Lung (tissue), 13 donors: Measurements from ENCODE around the gene DENND1A. TPM values are rescaled to one million over a fixed set of nuclear protein-coding genes. Genes with fewer than 3 reads are reported as not detected.
"Not testable (repeated sequence)": the region's sequence is repeated elsewhere in the genome, so short reads cannot be mapped to it uniquely, and the experiment has no call there.

Experiments used
- ATAC-seq: fragments of 200-7000 bp; cut with Tn5 transposase; one replicate; pipeline ENCODE4 v1.9.1; 2020; ENCODE audit warnings: moderate number of reproducible peaks; ENCODE audit not compliant: insufficient read depth, low FRiP score
- DNase-seq, 3 donors: peaks; one replicate each; pipeline ENCODE4 v3.0.0-alpha.2; 2013 to 2017
- H3K27ac ChIP-seq, 2 donors: one replicate each; pipeline ENCODE4 v1.5.1; 2013; ENCODE audit warnings: mild to moderate bottlenecking in 2 of 2, moderate library complexity in 2 of 2, control low read depth in 1 of 2, inconsistent platforms in 1 of 2, low read depth in 1 of 2, low read length in 1 of 2
- H3K27me3 ChIP-seq, 3 donors: one replicate each; pipeline ENCODE4 v1.5.1; 2013; ENCODE audit warnings: low read length in 2 of 3; ENCODE audit not compliant: control insufficient read depth in 3 of 3, insufficient read depth in 3 of 3
- H3K36me3 ChIP-seq, 4 donors: one replicate each; pipeline ENCODE4 v1.5.1; 2013; ENCODE audit warnings: low read length in 4 of 4, mild to moderate bottlenecking in 1 of 4, moderate library complexity in 1 of 4; ENCODE audit not compliant: control insufficient read depth in 4 of 4, insufficient read depth in 4 of 4
- H3K4me1 ChIP-seq, 5 donors: one replicate each; pipeline ENCODE4 v1.5.1; 2013; ENCODE audit warnings: low read length in 5 of 5, mild to moderate bottlenecking in 2 of 5, moderate library complexity in 1 of 5; ENCODE audit not compliant: control insufficient read depth in 5 of 5, insufficient read depth in 5 of 5
- H3K4me3 ChIP-seq: one replicate; pipeline ENCODE4 v1.5.1; 2013; ENCODE audit warnings: mild to moderate bottlenecking, control low read depth, moderate library complexity
- H3K9ac ChIP-seq, 2 donors: one replicate each; pipeline ENCODE4 v1.5.1; 2013; ENCODE audit warnings: low read length in 2 of 2, control low read depth in 1 of 2; ENCODE audit not compliant: insufficient read depth in 1 of 2
- H3K9me3 ChIP-seq, 4 donors: one replicate each; pipeline ENCODE4 v1.5.1; 2013; ENCODE audit warnings: low read length in 3 of 4, mild to moderate bottlenecking in 1 of 4, moderate library complexity in 1 of 4; ENCODE audit not compliant: control insufficient read depth in 4 of 4, insufficient read depth in 3 of 4
- CTCF ChIP-seq: IDR thresholded peaks from 2 replicates; pipeline ENCODE4 v1.5.1; 2012; ENCODE audit warnings: mild to moderate bottlenecking; ENCODE audit errors: control extremely low read depth, extremely low read depth
- WGBS, 2 donors: extraction: QIAGEN DNeasy Blood & Tissue Kit; methylation state at CpG; one replicate each; pipeline ENCODE4 v1.1.7; 2013; 5-methylcytosine and 5-hydroxymethylcytosine counted together
- polyA plus RNA-seq, 2 donors: library from polyadenylated mRNA; stranded (reverse); fragments of 200-250 nt; gene quantifications; one replicate each; pipeline ENCODE4 v1.2.1, GENCODE V29; 2013
- small RNA-seq: library from RNA; depleted of rRNA; stranded (forward); fragments of <200 nt; gene quantifications from one replicate; pipeline ENCODE3, GENCODE V24; 2014; ENCODE audit warnings: low replicate concordance
- total RNA-seq, 2 donors: library from RNA; depleted of rRNA in 1 of 2; stranded (reverse); fragments of >200 nt in 1 of 2; gene quantifications; one replicate each; pipeline ENCODE4 v1.2.1, GENCODE V29; 2014 to 2021
- donor health status: control.
- donor health status: control.
- donor health status: Bipolar disorder and iron deficiency.
- donor health status: healthy.
- donor health status: DM: yes; HTN: yes; CAD: no.

The DENND1A gene
- total and polyA plus RNA-seq, 4 donors: 5.7 to 29.8 (median 14.5) TPM

GRCh38 chr9:123334639-123335038 is 595.3 kb downstream of the DENND1A start:
- 92 to 99% methylated on average over 3 of the region's 3 CpGs for WGBS, 2 donors
- Histone ChIP-seq H3K27ac (no peak overlapping the region), H3K36me3 (no peaks in the 10 kb centered on the region), H3K4me3 (no peak overlapping the region), H3K27me3 (no peaks in the 10 kb centered on the region), H3K9ac (no peak overlapping the region), H3K9me3 (no peaks in the 10 kb centered on the region), H3K4me1 (peaks cover 0 to 18% (median 10%) of the 10 kb centered on the region in 5 donors)
- DNase-seq (no peak), ATAC-seq (no peak)
- no peak for TF ChIP-seq CTCF

GRCh38 chr9:123333058-123333669 is 596.8 kb downstream of the DENND1A start:
- not testable (repeated sequence) for H3K9me3 ChIP-seq, H3K4me3 ChIP-seq, H3K27ac ChIP-seq, H3K27me3 ChIP-seq, DNase-seq, ATAC-seq, H3K9ac ChIP-seq, H3K36me3 ChIP-seq
- peaks cover 0 to 18% (median 6%) of the 10 kb centered on the region in 5 donors for H3K4me1 ChIP-seq
- 64 to 74% methylated on average over 8 of the region's 8 CpGs for WGBS, 2 donors

GRCh38 chr9:123331346-123332060 is 598.4 kb downstream of the DENND1A start:
- Histone ChIP-seq H3K27me3 (no peaks in the 10 kb centered on the region), H3K4me3 (no peak overlapping the region), H3K9ac (no peak overlapping the region), H3K27ac (no peak overlapping the region), H3K4me1 (peaks cover 0 to 22% (median 6%) of the 10 kb centered on the region in 5 donors), H3K9me3 (no peaks in the 10 kb centered on the region), H3K36me3 (no peaks in the 10 kb centered on the region)
- ATAC-seq (no peak), DNase-seq (no peak)
- no peak for TF ChIP-seq CTCF
- 87 to 91% methylated on average over 15 of the region's 15 CpGs for WGBS, 2 donors

Small RNA genes within 50 kb of the gene (small RNA-seq; reads per million reads assigned to genes)
- not detected for gene MIR601
- gene MIR7150: not detected

Other genes with a start within 250 kb of the DENND1A start
- under 1 TPM in 1 of 2 donors, not detected in 1; 0.31 TPM for gene LHX2, start 81.6 kb upstream of the DENND1A start, total RNA-seq
- under 1 TPM in 1 of 2 donors, not detected in 1; 0.07 TPM for gene LHX2, start 81.6 kb upstream of the DENND1A start, polyA plus RNA-seq